Activated CD4-positive, alpha-beta T cell treated with anti-CD3 and anti-CD28 coated beads, Interleukin-2, amount 50 U/mL, for 24 hours (primary cell): ENCODE data around the gene PRR5L.

Experiments used
- DNase-seq, 2 donors: peaks; one replicate each; pipeline ENCODE4 v3.0.0-alpha.2; 2020; ENCODE audit warnings: low read depth in 1 of 2, low spot score in 1 of 2

Gene PRR5L

GRCh38 chr11:36354221-36355003, 58.3 kb downstream of the PRR5L start:
- no peak for DNase-seq

GRCh38 chr11:36356201-36356600, 60.1 kb downstream of the PRR5L start:
- DNase-seq, result no peak

GRCh38 chr11:36357831-36358230, 61.7 kb downstream of the PRR5L start:
- DNase-seq, result no peak

- DNase-seq, result no peak
These were observed 62.3 kb downstream of the PRR5L start for GRCh38 chr11:36358436-36358835.

- DNase-seq, result no peak
These were observed 64.2 kb downstream of the PRR5L start for GRCh38 chr11:36360318-36360717.

GRCh38 chr11:36360826-36361415, 64.8 kb downstream of the PRR5L start:
- DNase-seq, result no peak

GRCh38 chr11:36361472-36361871, 65.4 kb downstream of the PRR5L start:
- DNase-seq, result no peak

GRCh38 chr11:36361901-36362391, 65.9 kb downstream of the PRR5L start:
- DNase-seq, result no peak

- no peak for DNase-seq
These were observed 66.8 kb downstream of the PRR5L start for GRCh38 chr11:36362902-36363301.

GRCh38 chr11:36363361-36364268, 67.5 kb downstream of the PRR5L start:
- no peak for DNase-seq

GRCh38 chr11:36364551-36365325, 68.7 kb downstream of the PRR5L start:
- no peak for DNase-seq

GRCh38 chr11:36365907-36366306, 69.8 kb downstream of the PRR5L start:
- no peak for DNase-seq

- no peak for DNase-seq
These were observed 72.0 kb downstream of the PRR5L start for GRCh38 chr11:36367806-36368680.

- DNase-seq, result no peak
These were observed 75.1 kb downstream of the PRR5L start for GRCh38 chr11:36371181-36371580.

GRCh38 chr11:36371590-36371989, 75.5 kb downstream of the PRR5L start:
- no peak for DNase-seq

- no peak for DNase-seq
These were observed 76.1 kb downstream of the PRR5L start for GRCh38 chr11:36372101-36372771.

GRCh38 chr11:36373016-36374010, 77.2 kb downstream of the PRR5L start:
- DNase-seq, result no peak

GRCh38 chr11:36374726-36375125, 78.6 kb downstream of the PRR5L start:
- no peak for DNase-seq
